HCT116 (cell line): ENCODE data around the gene THOC2.

Source experiments
- POLR2A ChIP-seq: IDR thresholded peaks from 2 replicates; pipeline ENCODE4 v1.7.0; 2011; ENCODE audit warnings: borderline replicate concordance; ENCODE audit not compliant: insufficient read depth, insufficient read length; ENCODE audit errors: extremely low read depth
- POLR2AphosphoS5 ChIP-seq: IDR thresholded peaks from 2 replicates; pipeline ENCODE4 v1.6.1; 2011; ENCODE audit warnings: mild to moderate bottlenecking, low read depth, low read length, moderate library complexity
- RAD21 ChIP-seq: IDR thresholded peaks from 2 replicates; pipeline ENCODE4 v1.6.1; 2012; ENCODE audit warnings: low read depth, mild to moderate bottlenecking
- YY1 ChIP-seq: IDR thresholded peaks from 2 replicates; pipeline ENCODE4 v1.6.1; 2011; ENCODE audit warnings: low read length, low read depth, moderate library complexity, mild to moderate bottlenecking; ENCODE audit not compliant: insufficient replicate concordance; ENCODE audit errors: extremely low read depth
- TF ChIP-seq, protein P1 (sequence below), 3 experiments: fragments of 200-600 bp in 1 of 3; sonication (generic) in 1 of 3; IDR thresholded peaks in 2 of 3; conservative IDR thresholded peaks in 1 of 3; 2 replicates each; pipeline ENCODE4 v1.5.1; 2012 to 2017; ENCODE audit warnings: low read depth in 2 of 3, low read length in 2 of 3, antibody characterized with exemption in 1 of 3, borderline replicate concordance in 1 of 3, control low read depth in 1 of 3, mild to moderate bottlenecking in 1 of 3, mixed read lengths in 1 of 3, mixed run types in 1 of 3, moderate library complexity in 1 of 3; ENCODE audit not compliant: insufficient read depth in 1 of 3

DNA sequence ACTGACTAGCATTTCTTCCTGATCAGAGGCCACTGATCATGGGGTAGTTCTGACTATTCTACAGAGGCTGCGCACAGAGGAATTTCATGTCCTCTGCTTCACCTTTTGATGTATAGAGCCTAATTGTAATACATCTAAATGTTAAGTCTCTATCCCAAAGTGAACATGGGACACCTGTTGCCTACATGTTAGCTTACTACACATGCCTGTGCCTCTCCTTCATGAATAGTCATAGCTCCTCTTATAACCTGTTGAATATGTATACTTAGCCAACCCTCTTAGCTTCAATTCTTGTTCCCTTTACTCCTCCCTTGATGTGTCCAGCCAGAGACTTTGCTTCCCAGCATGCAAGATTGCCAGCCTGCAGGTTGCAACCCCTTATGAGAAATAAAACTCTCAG is 9.6 kb upstream of the THOC2 start:
- TF ChIP-seq, protein P1, sequence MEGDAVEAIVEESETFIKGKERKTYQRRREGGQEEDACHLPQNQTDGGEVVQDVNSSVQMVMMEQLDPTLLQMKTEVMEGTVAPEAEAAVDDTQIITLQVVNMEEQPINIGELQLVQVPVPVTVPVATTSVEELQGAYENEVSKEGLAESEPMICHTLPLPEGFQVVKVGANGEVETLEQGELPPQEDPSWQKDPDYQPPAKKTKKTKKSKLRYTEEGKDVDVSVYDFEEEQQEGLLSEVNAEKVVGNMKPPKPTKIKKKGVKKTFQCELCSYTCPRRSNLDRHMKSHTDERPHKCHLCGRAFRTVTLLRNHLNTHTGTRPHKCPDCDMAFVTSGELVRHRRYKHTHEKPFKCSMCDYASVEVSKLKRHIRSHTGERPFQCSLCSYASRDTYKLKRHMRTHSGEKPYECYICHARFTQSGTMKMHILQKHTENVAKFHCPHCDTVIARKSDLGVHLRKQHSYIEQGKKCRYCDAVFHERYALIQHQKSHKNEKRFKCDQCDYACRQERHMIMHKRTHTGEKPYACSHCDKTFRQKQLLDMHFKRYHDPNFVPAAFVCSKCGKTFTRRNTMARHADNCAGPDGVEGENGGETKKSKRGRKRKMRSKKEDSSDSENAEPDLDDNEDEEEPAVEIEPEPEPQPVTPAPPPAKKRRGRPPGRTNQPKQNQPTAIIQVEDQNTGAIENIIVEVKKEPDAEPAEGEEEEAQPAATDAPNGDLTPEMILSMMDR (IDR thresholded peaks at IDR 0.05 in 2 of 3, conservative IDR thresholded peaks at IDR 0.05 in 1 of 3; ENCODE audit: borderline replicate concordance in 1 of 3, insufficient read depth in 1 of 3, low read depth in 2 of 3, low read length in 2 of 3) = no peak
- TF ChIP-seq YY1 (no peak), POLR2A (no peak), RAD21 (no peak), POLR2AphosphoS5 (no peak)
